Right lobe of liver (tissue), 6 donors: ENCODE measurements around the gene UTP4. TPM values are rescaled to one million over a fixed set of nuclear protein-coding genes. Genes with fewer than 3 reads are reported as not detected.

Experiments used
- ATAC-seq, 4 donors: fragments of 200-7000 bp; cut with Tn5 transposase; one replicate each; pipeline ENCODE4 v1.9.1; 2020; ENCODE audit warnings: mild to moderate bottlenecking in 4 of 4, moderate library complexity in 4 of 4
- DNase-seq, 3 donors: peaks; one replicate each; pipeline ENCODE4 v3.0.0-alpha.2; 2020
- H3K27ac ChIP-seq, 3 donors: fragments of 200-600 bp; one replicate each; pipeline ENCODE4 v1.8.0; 2022
- H3K27me3 ChIP-seq, 2 donors: fragments of 200-600 bp; one replicate each; pipeline ENCODE4 v1.8.0; 2022
- H3K36me3 ChIP-seq, 4 donors: fragments of 200-600 bp; sonication (generic) in 1 of 4; one replicate each; pipeline versions ENCODE4 v1.5.1 to v1.8.0; 2017 to 2022; ENCODE audit warnings: control low read depth in 1 of 4
- H3K4me1 ChIP-seq, 4 donors: fragments of 200-600 bp; sonication (generic) in 1 of 4; one replicate each; pipeline versions ENCODE4 v1.5.1 to v1.8.0; 2017 to 2022; ENCODE audit warnings: control low read depth in 1 of 4
- H3K4me3 ChIP-seq, 3 donors: fragments of 200-600 bp; one replicate each; pipeline ENCODE4 v1.8.0; 2022
- H3K9me3 ChIP-seq, 4 donors: fragments of 200-600 bp; sonication (generic) in 1 of 4; one replicate each; pipeline versions ENCODE4 v1.5.1 to v1.8.0; 2017 to 2022; ENCODE audit warnings: control low read depth in 1 of 4
- CTCF ChIP-seq, 4 donors: fragments of 200-600 bp in 3 of 4; fragments of 450-650 bp in 1 of 4; IDR thresholded peaks; one replicate each; pipeline versions ENCODE4 v1.5.1 to v1.8.0; 2016 to 2022; ENCODE audit warnings: antibody characterized with exemption in 4 of 4, mild to moderate bottlenecking in 2 of 4
- POLR2A ChIP-seq: fragments of 450-650 bp; IDR thresholded peaks from one replicate; pipeline ENCODE4 v1.6.1; 2017; ENCODE audit warnings: antibody characterized with exemption, mild to moderate bottlenecking
- WGBS: methylation state at CpG from one replicate; pipeline ENCODE4 v1.1.6; 2018; ENCODE audit warnings: low coverage, low lambda C conversion rate; ENCODE audit not compliant: insufficient coverage; ENCODE audit errors: missing lambda C conversion rate; 5-methylcytosine and 5-hydroxymethylcytosine counted together
- intact Hi-C, 2 donors: fragments of 100-400 bp; cut with DNase I; formaldehyde crosslinking; loops; one replicate each; pipeline versions ENCODE4 v1.11.2 to v1.14.1; 2022
- small RNA-seq, 2 experiments: library from RNA; depleted of rRNA; stranded (forward); fragments of <200 nt; gene quantifications; one replicate each; pipeline ENCODE3, GENCODE V24; 2016
- total RNA-seq, 6 experiments: library from RNA; depleted of rRNA in 2 of 6; stranded (reverse); fragments of >200 nt in 2 of 6; fragmentation: NEBNext Ultra II Directional in 3 of 6; extraction: Animal tissue kit (Norgen Biotek cat#: 25700) in 3 of 6; gene quantifications; one replicate each; pipeline versions ENCODE4 v1.1.0 to v1.2.4, GENCODE V29; 2016 to 2023
- donor health status: DM: no; HTN: yes; CAD: no.
- donor health status: DM: no; HTN: no; CAD: no.
- donor health status: DM: no; HTN: no; CAD: no.
- donor health status: DM: no; HTN: yes; CAD: no.
- donor health status: DM: no; HTN: yes; CAD: no.

UTP4 gene
- total RNA-seq, 6 experiments from 2014 or later = 13.9 to 22.2 (median 19.6) TPM

- WGBS = 68% methylated on average over 3 of the region's 4 CpGs
- H3K9me3 ChIP-seq = no peaks in the 10 kb centered on the region
- intact Hi-C loops = no loop called here
- no peak overlapping the region for H3K27ac ChIP-seq
- H3K4me1 ChIP-seq = no peaks in the 10 kb centered on the region
- no peak for TF ChIP-seq POLR2A
- TF ChIP-seq CTCF (IDR thresholded peaks at IDR 0.05) = no peak
- DNase-seq (no peak), ATAC-seq (no peak)
- no peak overlapping the region for H3K4me3 ChIP-seq
- no peaks in the 10 kb centered on the region for H3K27me3 ChIP-seq
- no peaks in the 10 kb centered on the region for H3K36me3 ChIP-seq
Measured at GRCh38 chr16:69209735-69210134, 77.3 kb downstream of the UTP4 start.

DNA sequence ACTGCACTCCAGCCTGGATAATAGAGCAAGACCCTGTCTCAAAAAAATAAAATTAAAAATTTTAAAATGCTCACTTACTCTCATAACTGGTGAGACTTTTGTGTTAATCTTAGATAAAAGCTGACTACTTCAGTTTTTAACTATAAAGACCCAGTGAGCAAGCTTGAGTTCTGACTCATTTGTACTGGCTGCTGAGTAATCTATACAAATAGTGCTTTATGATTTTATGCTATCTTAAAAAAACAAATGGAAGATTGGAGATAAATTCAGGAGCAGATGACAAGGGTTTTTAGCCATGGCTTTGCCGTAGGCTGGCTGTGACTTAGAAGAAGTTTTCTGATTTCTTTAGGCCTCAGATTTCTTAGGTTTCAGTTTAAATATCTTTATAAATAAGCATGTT, 85.0 kb downstream of the UTP4 start:
- Histone ChIP-seq H3K4me1 (no peaks in the 10 kb centered on the region), H3K9me3 (no peaks in the 10 kb centered on the region), H3K4me3 (no peak overlapping the region), H3K27me3 (no peaks in the 10 kb centered on the region), H3K36me3 (no peaks in the 10 kb centered on the region), H3K27ac (no peak overlapping the region)
- DNase-seq (no peak), ATAC-seq (peak in 1 of 4 donors; percentile 25)
- TF ChIP-seq POLR2A (no peak), CTCF (IDR thresholded peaks at IDR 0.05) (no peak)
- 91% methylated on average over 1 of the region's 1 CpG for WGBS
- intact Hi-C loops = no loop called here

Small RNA genes lying within 50 kb of the gene (small RNA-seq; reads per million reads assigned to genes)
- gene RF00019 (0 reads per million in 2 experiments), gene RNU6-22P (0 reads per million in 2 experiments)

Other genes with a start within 250 kb of the UTP4 start
- 1 to 10 TPM in 1 of 6 experiments, under 1 TPM in 5; 0.39 to 1.0 (median 0.63) TPM for gene HAS3, start 27.0 kb upstream of the UTP4 start, total RNA-seq
- gene CHTF8, start 61 bp upstream of the UTP4 start, total RNA-seq = 10 to 100 TPM; 56.6 to 78.3 (median 65.4) TPM
- 10 to 100 TPM in 4 of 6 experiments, 1 to 10 TPM in 2; 7.5 to 13.9 (median 10.6) TPM for gene SNTB2, start 54.5 kb downstream of the UTP4 start, total RNA-seq
- 10 to 100 TPM in 5 of 6 experiments, 1 to 10 TPM in 1; 9.6 to 15.3 (median 12.3) TPM for gene VPS4A, start 178.7 kb downstream of the UTP4 start, total RNA-seq
- 10 to 100 TPM; 13.5 to 38.5 (median 15.7) TPM for gene PDF, start 197.9 kb downstream of the UTP4 start, total RNA-seq
- gene COG8, start 206.9 kb downstream of the UTP4 start, total RNA-seq = 10 to 100 TPM; 16.0 to 35.5 (median 25.3) TPM
- 10 to 100 TPM in 3 of 6 experiments, 1 to 10 TPM in 3; 6.9 to 11.3 (median 9.4) TPM for gene NIP7, start 207.1 kb downstream of the UTP4 start, total RNA-seq
- 1 to 10 TPM; 1.6 to 9.9 (median 2.6) TPM for gene TMED6, start 219.1 kb downstream of the UTP4 start, total RNA-seq